ENCODE results near the gene BASP1.

DNA sequence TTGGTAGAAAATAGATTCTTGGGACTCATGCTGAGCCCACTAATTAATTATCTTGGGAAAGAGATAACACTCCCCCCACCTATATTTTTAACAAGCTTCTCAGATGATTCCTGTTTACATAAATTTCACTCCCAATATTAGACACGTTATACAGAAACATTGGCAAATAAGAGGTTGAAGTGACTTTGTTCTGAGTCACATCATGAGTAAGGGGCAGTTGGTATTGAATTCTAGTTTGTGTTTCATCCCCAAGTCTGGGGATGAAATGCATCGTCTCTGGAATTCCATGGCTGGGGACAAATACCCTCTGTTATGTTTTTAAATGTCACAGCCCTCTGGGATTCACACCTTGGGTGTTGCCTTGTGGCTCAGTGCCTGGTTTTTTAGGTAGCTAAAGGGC lies 41.0 kb downstream of the BASP1 start:
- TF ChIP-seq, protein P1, sequence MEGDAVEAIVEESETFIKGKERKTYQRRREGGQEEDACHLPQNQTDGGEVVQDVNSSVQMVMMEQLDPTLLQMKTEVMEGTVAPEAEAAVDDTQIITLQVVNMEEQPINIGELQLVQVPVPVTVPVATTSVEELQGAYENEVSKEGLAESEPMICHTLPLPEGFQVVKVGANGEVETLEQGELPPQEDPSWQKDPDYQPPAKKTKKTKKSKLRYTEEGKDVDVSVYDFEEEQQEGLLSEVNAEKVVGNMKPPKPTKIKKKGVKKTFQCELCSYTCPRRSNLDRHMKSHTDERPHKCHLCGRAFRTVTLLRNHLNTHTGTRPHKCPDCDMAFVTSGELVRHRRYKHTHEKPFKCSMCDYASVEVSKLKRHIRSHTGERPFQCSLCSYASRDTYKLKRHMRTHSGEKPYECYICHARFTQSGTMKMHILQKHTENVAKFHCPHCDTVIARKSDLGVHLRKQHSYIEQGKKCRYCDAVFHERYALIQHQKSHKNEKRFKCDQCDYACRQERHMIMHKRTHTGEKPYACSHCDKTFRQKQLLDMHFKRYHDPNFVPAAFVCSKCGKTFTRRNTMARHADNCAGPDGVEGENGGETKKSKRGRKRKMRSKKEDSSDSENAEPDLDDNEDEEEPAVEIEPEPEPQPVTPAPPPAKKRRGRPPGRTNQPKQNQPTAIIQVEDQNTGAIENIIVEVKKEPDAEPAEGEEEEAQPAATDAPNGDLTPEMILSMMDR (IDR thresholded peaks at IDR 0.05) = no peak
- TF ChIP-seq POLR2A (IDR thresholded peaks at IDR 0.05) = no peak
